ENCODE data around the gene C14orf93.
"Not testable (repeated sequence)": the region's sequence is repeated elsewhere in the genome, so short reads cannot be mapped to it uniquely, and the experiment has no call there.

C14orf93 gene

DNA sequence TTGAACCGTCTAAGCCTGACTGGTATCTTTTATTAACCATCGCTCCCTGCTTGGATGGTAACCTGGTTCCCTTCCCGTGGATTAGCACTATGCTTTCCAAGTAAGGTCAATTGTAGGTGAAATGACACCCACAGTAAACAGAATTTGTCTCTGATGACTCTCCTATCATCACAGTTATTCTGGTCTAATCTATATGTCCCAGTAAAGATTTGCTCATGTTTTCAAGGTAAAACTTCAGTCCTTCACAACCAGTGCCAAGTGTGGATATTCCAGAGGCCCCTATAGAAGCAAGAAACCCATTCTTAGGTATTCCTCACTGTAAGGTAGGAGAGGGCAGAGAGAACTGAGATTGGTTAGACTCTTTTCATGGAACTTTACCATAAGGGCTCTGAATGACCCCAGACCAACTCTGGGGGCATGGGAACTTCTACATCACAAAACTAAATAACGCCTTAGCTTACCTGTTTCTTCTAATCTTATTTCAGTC lies 43.1 kb downstream of the C14orf93 start:
- no peak for DNase-seq

GRCh38 chr14:22965916-22966782 lies 43.8 kb downstream of the C14orf93 start:
- not testable (repeated sequence) for DNase-seq

DNA sequence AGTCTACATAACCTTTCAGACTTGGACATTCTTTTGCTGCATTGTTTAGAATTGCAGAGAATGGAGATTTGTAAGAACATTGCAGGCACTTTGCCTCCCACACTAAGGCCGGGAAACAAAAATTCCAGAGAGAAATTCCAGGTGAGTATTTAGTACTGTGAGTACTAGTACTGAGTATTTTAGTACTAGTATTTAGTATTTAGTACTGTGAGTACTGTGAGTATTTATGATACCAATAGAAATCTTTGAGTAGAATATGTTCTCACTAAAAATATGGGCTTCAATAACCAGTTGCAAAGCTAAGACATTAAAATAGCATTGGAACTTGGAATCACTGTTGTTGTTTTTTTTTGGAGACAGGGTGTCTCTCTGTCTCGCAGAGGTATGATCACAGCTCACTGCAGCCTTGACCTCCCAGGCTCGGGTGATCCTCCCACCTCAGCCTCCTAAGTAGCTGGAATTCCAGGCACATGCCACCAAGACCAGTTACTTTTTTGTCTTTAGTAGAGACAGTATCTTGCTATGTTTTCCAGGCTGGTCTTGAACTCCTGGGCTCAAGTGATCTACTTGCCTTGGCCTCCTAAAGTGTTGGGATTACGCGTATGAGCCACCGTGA lies 47.8 kb downstream of the C14orf93 start:
- DNase-seq: no peak

- no peak for DNase-seq
These were observed 54.0 kb downstream of the C14orf93 start for GRCh38 chr14:22955702-22956569.

GRCh38 chr14:22952418-22952817 lies 57.5 kb downstream of the C14orf93 start:
- no peak for DNase-seq

GRCh38 chr14:22951795-22952194 lies 58.1 kb downstream of the C14orf93 start:
- DNase-seq: not testable (repeated sequence)

DNA sequence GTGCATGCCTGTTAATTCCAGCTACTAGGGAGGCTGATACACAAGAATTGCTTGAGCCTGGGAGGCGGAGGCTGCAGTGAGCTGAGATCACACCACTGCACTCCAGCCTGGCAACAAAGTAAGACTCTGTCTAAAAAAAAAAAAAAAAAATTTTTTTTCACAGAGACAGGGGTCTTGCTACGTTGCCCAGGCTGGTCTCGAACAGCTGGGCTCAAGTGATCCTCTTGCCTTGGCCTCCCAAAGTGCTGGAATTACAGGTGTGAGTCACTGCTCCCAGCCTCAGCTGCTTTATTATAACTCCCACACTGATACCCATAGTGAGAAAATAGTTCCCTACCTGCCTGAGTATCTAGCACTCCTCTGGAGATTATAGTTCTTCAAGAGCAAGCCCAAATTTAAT lies 64.3 kb downstream of the C14orf93 start:
- DNase-seq: no peak

GRCh38 chr14:22939684-22940083 lies 70.3 kb downstream of the C14orf93 start:
- no peak for DNase-seq
